Left renal cortex interstitium (tissue), 4 donors: Measurements from ENCODE around the gene SWAP70. TPM values are rescaled to one million over a fixed set of nuclear protein-coding genes. Genes with fewer than 3 reads are reported as not detected.
"Not testable (repeated sequence)": the region's sequence is repeated elsewhere in the genome, so short reads cannot be mapped to it uniquely, and the experiment has no call there.

ENCODE experiments used
- DNase-seq, 4 donors: peaks; one replicate each; pipeline ENCODE4 v3.0.0-alpha.2; 2013; ENCODE audit warnings: low read depth in 4 of 4, low spot score in 2 of 4, missing footprints in 1 of 4
- polyA plus RNA-seq, 4 donors: library from polyadenylated mRNA; unstranded; fragments of 120-200 nt; gene quantifications; one replicate each; pipeline ENCODE4 v1.2.1, GENCODE V29; 2013; ENCODE audit not compliant: insufficient read length in 4 of 4

SWAP70 gene
- polyA plus RNA-seq: 10 to 100 TPM; 22.7 to 28.2 (median 24.9) TPM

- DNase-seq: peak; percentile 41 to 68 (median 52)
Observed at GRCh38 chr11:9663699-9664275, at the start of gene SWAP70. Gene SWAP70 (plus strand): TSS chr11:9664077. CDS start chr11:9664180, 103 bp downstream.

GRCh38 chr11:9615031-9615451, 48.8 kb upstream of the SWAP70 start:
- no peak for DNase-seq

- no peak for DNase-seq
Observed at GRCh38 chr11:9616042-9616675, 47.7 kb upstream of the SWAP70 start.

- no peak for DNase-seq
Observed at GRCh38 chr11:9616858-9617257, 47.0 kb upstream of the SWAP70 start.

- DNase-seq: no peak
Observed at GRCh38 chr11:9617940-9618339, 45.9 kb upstream of the SWAP70 start.

GRCh38 chr11:9619004-9619403, 44.9 kb upstream of the SWAP70 start:
- no peak for DNase-seq

GRCh38 chr11:9619971-9620370, 43.9 kb upstream of the SWAP70 start:
- DNase-seq: no peak

- DNase-seq: not testable (repeated sequence)
Observed at GRCh38 chr11:9622353-9622752, 41.5 kb upstream of the SWAP70 start.

GRCh38 chr11:9623053-9623452, 40.8 kb upstream of the SWAP70 start:
- DNase-seq: not testable (repeated sequence)

GRCh38 chr11:9624448-9624847, 39.4 kb upstream of the SWAP70 start:
- DNase-seq: no peak

GRCh38 chr11:9625162-9625561, 38.7 kb upstream of the SWAP70 start:
- no peak for DNase-seq

GRCh38 chr11:9625728-9626127, 38.1 kb upstream of the SWAP70 start:
- no peak for DNase-seq

- no peak for DNase-seq
Observed at GRCh38 chr11:9626496-9627394, 37.1 kb upstream of the SWAP70 start.

GRCh38 chr11:9629064-9629463, 34.8 kb upstream of the SWAP70 start:
- DNase-seq: no peak

- DNase-seq: no peak
Observed at GRCh38 chr11:9633679-9634078, 30.2 kb upstream of the SWAP70 start.

GRCh38 chr11:9636691-9637090, 27.2 kb upstream of the SWAP70 start:
- no peak for DNase-seq

- DNase-seq: no peak
Observed at GRCh38 chr11:9639099-9639498, 24.8 kb upstream of the SWAP70 start.

- DNase-seq: no peak
Observed at GRCh38 chr11:9639985-9640384, 23.9 kb upstream of the SWAP70 start.

GRCh38 chr11:9642894-9643293, 21.0 kb upstream of the SWAP70 start:
- no peak for DNase-seq

- no peak for DNase-seq
Observed at GRCh38 chr11:9643751-9644150, 20.1 kb upstream of the SWAP70 start.

- no peak for DNase-seq
Observed at GRCh38 chr11:9645881-9646280, 18.0 kb upstream of the SWAP70 start.
